GM23338 (cell line): ENCODE results near the gene SARDH. TPM values are rescaled to one million over a fixed set of nuclear protein-coding genes. Genes with fewer than 3 reads are reported as not detected.

Source experiments
- ATAC-seq: fragments of 200-7000 bp; cut with Tn5 transposase; 3 replicates; pipeline ENCODE4 v1.9.1; 2020
- DNase-seq: peaks from one replicate; pipeline ENCODE4 v3.0.0-alpha.2; 2015; ENCODE audit warnings: low spot score
- H2AFZ ChIP-seq: fragments of 200-600 bp; sonication (generic); 2 replicates; pipeline ENCODE4 v1.8.0; 2016; ENCODE audit warnings: antibody characterized with exemption, mild to moderate bottlenecking, moderate library complexity
- H3F3A ChIP-seq: fragments of 200-600 bp; sonication (generic); replicated peaks from 2 replicates; pipeline ENCODE4 v1.8.0; 2017; ENCODE audit warnings: antibody characterized with exemption, mixed run types, low read depth
- H3K27ac ChIP-seq: fragments of 200-600 bp; sonication (generic); 2 replicates; pipeline ENCODE4 v1.6.1; 2016; ENCODE audit warnings: low read depth
- H3K27me3 ChIP-seq: fragments of 200-600 bp; sonication (generic); 2 replicates; pipeline ENCODE4 v1.8.0; 2016; ENCODE audit warnings: mild to moderate bottlenecking, mixed run types, moderate library complexity; ENCODE audit not compliant: insufficient read depth
- H3K36me3 ChIP-seq: fragments of 200-600 bp; sonication (generic); 2 replicates; pipeline ENCODE4 v1.8.0; 2016; ENCODE audit warnings: mild to moderate bottlenecking; ENCODE audit not compliant: insufficient read depth
- H3K4me1 ChIP-seq: fragments of 200-600 bp; sonication (generic); 2 replicates; pipeline ENCODE4 v1.8.0; 2016; ENCODE audit warnings: mild to moderate bottlenecking, moderate library complexity; ENCODE audit not compliant: insufficient read depth
- H3K4me2 ChIP-seq: fragments of 200-600 bp; sonication (generic); 2 replicates; pipeline ENCODE4 v1.7.1; 2017; ENCODE audit warnings: mixed run types
- H3K4me3 ChIP-seq: fragments of 200-600 bp; sonication (generic); 2 replicates; pipeline ENCODE4 v1.6.1; 2016; ENCODE audit warnings: mixed run types
- H3K79me2 ChIP-seq: fragments of 200-600 bp; sonication (generic); replicated peaks from 2 replicates; pipeline ENCODE4 v1.8.0; 2017; ENCODE audit warnings: mild to moderate bottlenecking; ENCODE audit not compliant: insufficient read depth
- H3K9me2 ChIP-seq: fragments of 200-600 bp; sonication (generic); 2 replicates; pipeline ENCODE4 v1.8.0; 2017; ENCODE audit not compliant: insufficient read depth
- H4K20me1 ChIP-seq: fragments of 200-600 bp; sonication (generic); replicated peaks from 2 replicates; pipeline ENCODE4 v1.8.0; 2017; ENCODE audit warnings: mild to moderate bottlenecking; ENCODE audit not compliant: insufficient read depth
- H3K27ac Mint-ChIP-seq: 2 replicates; pipeline ENCODE4 v1.8.0; 2020; ENCODE audit warnings: inconsistent platforms, mild to moderate bottlenecking, moderate library complexity, mixed read lengths
- H3K27me3 Mint-ChIP-seq: 3 replicates; pipeline ENCODE4 v1.8.0; 2022; ENCODE audit warnings: low read depth, mild to moderate bottlenecking, moderate library complexity, mixed read lengths, inconsistent platforms; ENCODE audit not compliant: insufficient read depth, poor library complexity
- H3K36me3 Mint-ChIP-seq: 3 replicates; pipeline ENCODE4 v1.8.0; 2021; ENCODE audit warnings: low read depth, mild to moderate bottlenecking, inconsistent platforms, moderate library complexity, mixed read lengths
- H3K4me1 Mint-ChIP-seq: 3 replicates; pipeline ENCODE4 v1.8.0; 2020; ENCODE audit warnings: mild to moderate bottlenecking, inconsistent platforms, mixed read lengths
- H3K4me3 Mint-ChIP-seq: 3 replicates; pipeline ENCODE4 v1.8.0; 2021; ENCODE audit warnings: moderate library complexity, mild to moderate bottlenecking, inconsistent platforms, mixed read lengths
- H3K9me3 Mint-ChIP-seq: 3 replicates; pipeline ENCODE4 v1.8.0; 2020; ENCODE audit warnings: moderate library complexity, mild to moderate bottlenecking, inconsistent platforms, mixed read lengths
- CREB1 ChIP-seq: fragments of 250-450 bp; sonication (Bioruptor Pico); IDR thresholded peaks from 2 replicates; pipeline ENCODE4 v1.5.0; 2020; ENCODE audit warnings: low read depth, mild to moderate bottlenecking, moderate library complexity
- CTCF ChIP-seq, 2 experiments: fragments of 200-600 bp in 1 of 2; sonication (generic) in 1 of 2; conservative IDR thresholded peaks; 2 replicates each; pipeline versions ENCODE4 v1.5.1 to v1.6.1; 2016 to 2017; ENCODE audit warnings: antibody characterized with exemption in 2 of 2, low read depth in 2 of 2, mild to moderate bottlenecking in 2 of 2, moderate library complexity in 1 of 2
- ETS1 ChIP-seq: IDR thresholded peaks from 2 replicates; pipeline ENCODE4 v1.6.1; 2016; ENCODE audit warnings: antibody characterized with exemption
- EZH2 ChIP-seq: fragments of 200-600 bp; sonication (generic); IDR thresholded peaks from one replicate; pipeline ENCODE4 v1.8.0; 2017; ENCODE audit warnings: antibody characterized with exemption, mild to moderate bottlenecking, low read depth; ENCODE audit not compliant: unreplicated experiment
- EZH2phosphoT487 ChIP-seq: fragments of 200-600 bp; sonication (generic); IDR thresholded peaks from one replicate; pipeline ENCODE4 v1.8.1; 2018; ENCODE audit warnings: antibody characterized with exemption; ENCODE audit not compliant: unreplicated experiment
- JUNB ChIP-seq: IDR thresholded peaks from one replicate; pipeline ENCODE4 v1.6.1; 2016; ENCODE audit warnings: antibody characterized with exemption; ENCODE audit not compliant: unreplicated experiment
- NANOG ChIP-seq: IDR thresholded peaks from 2 replicates; pipeline ENCODE4 v1.6.1; 2016; ENCODE audit warnings: antibody characterized with exemption, borderline replicate concordance
- POLR2AphosphoS5 ChIP-seq: IDR thresholded peaks from 2 replicates; pipeline ENCODE4 v1.6.1; 2016; ENCODE audit warnings: antibody characterized with exemption, low read depth
- REST ChIP-seq: IDR thresholded peaks from one replicate; pipeline ENCODE4 v1.6.1; 2018; ENCODE audit warnings: antibody characterized with exemption; ENCODE audit not compliant: unreplicated experiment
- STAT1 ChIP-seq: IDR thresholded peaks from one replicate; pipeline ENCODE4 v1.6.1; 2016; ENCODE audit warnings: antibody characterized with exemption; ENCODE audit not compliant: unreplicated experiment
- ZNF114 ChIP-seq: fragments of 250-450 bp; sonication (Bioruptor Pico); IDR thresholded peaks from 2 replicates; pipeline ENCODE4 v1.5.0; 2020; ENCODE audit warnings: mild to moderate bottlenecking, moderate library complexity
- ZNF331 ChIP-seq: fragments of 250-450 bp; sonication (Bioruptor Pico); IDR thresholded peaks from 2 replicates; pipeline ENCODE4 v1.5.0; 2020; ENCODE audit warnings: low read depth, mild to moderate bottlenecking, moderate library complexity
- ZNF462 ChIP-seq: fragments of 250-450 bp; sonication (Bioruptor Pico); IDR thresholded peaks from 2 replicates; pipeline ENCODE4 v1.5.0; 2020; ENCODE audit warnings: mild to moderate bottlenecking, moderate library complexity
- polyA plus RNA-seq: library from polyadenylated mRNA; unstranded; fragments of >200 nt; fragmentation: Nextera tagmentation; extraction: Ambion mirVana; gene quantifications from 2 replicates; pipeline ENCODE4 v1.2.1, GENCODE V29; 2016
- total RNA-seq: library from RNA; depleted of rRNA; stranded (reverse); fragments of >200 nt; shearing (Covaris generic); gene quantifications from 2 replicates; pipeline ENCODE4 v1.2.3, GENCODE V29; 2014

The SARDH gene
- total and polyA plus RNA-seq, 2 experiments from 2014 or later, result 2.8 to 10.4 TPM

- no peaks in the 10 kb centered on the region for H4K20me1 ChIP-seq
- ATAC-seq (no peak), DNase-seq (peak; percentile 35)
- H3K27ac ChIP-seq, result no peak overlapping the region
- no peaks in the 10 kb centered on the region for H3K36me3 ChIP-seq
- H3K4me1 ChIP-seq, result peaks cover 19% of the 10 kb centered on the region
- no peaks in the 10 kb centered on the region for H3F3A ChIP-seq
- H3K9me3 Mint-ChIP-seq, result no peaks in the 10 kb centered on the region
- peak overlapping the region; percentile 42; the same call in 1 of the 2 replicates for H3K4me2 ChIP-seq
- no peaks in the 10 kb centered on the region; the same call in 2 of the 3 replicates for H3K36me3 Mint-ChIP-seq
- H3K27me3 ChIP-seq, result no peaks in the 10 kb centered on the region
- peak overlapping the region; percentile 86; the same call in 1 of the 2 replicates for H2AFZ ChIP-seq
- no peak overlapping the region; the same call in 2 of the 3 replicates for H3K4me3 Mint-ChIP-seq
- no peak overlapping the region for H3K4me3 ChIP-seq
- H3K27me3 Mint-ChIP-seq, result peaks cover 16% of the 10 kb centered on the region
- no peaks in the 10 kb centered on the region for H3K9me2 ChIP-seq
- H3K79me2 ChIP-seq, result no peaks in the 10 kb centered on the region
- no peak overlapping the region; the same call in 1 of the 2 replicates for H3K27ac Mint-ChIP-seq
- TF ChIP-seq ETS1, result no peak
- TF ChIP-seq POLR2AphosphoS5, result no peak
- TF ChIP-seq ZNF462, result no peak
- TF ChIP-seq REST, result no peak
- TF ChIP-seq EZH2phosphoT487, result no peak
- no peak for TF ChIP-seq NANOG
- TF ChIP-seq CREB1, result no peak
- TF ChIP-seq CTCF (conservative IDR thresholded peaks at IDR 0.05; ENCODE audit: low read depth in 2 of 2), result no peak
- no peak for TF ChIP-seq ZNF114 (CRISPR knock-in tag)
- TF ChIP-seq STAT1, result no peak
- no peak for TF ChIP-seq ZNF331 (CRISPR knock-in tag)
- no peak for TF ChIP-seq EZH2
- no peak for TF ChIP-seq JUNB
- peaks cover 40% of the 10 kb centered on the region for H3K4me1 Mint-ChIP-seq
These were observed 100.1 kb downstream of the SARDH start for GRCh38 chr9:133638076-133638475.
